NCI-H146 treated with DMSO at 0.1 percent for 48 hours (cell line): Measurements from ENCODE around the gene NR1D2.
"Not testable (repeated sequence)": the region's sequence is repeated elsewhere in the genome, so short reads cannot be mapped to it uniquely, and the experiment has no call there.

ENCODE experiments used
- DNase-seq: peaks from one replicate; lab custom pipeline; 2025; ENCODE audit not compliant: unreplicated experiment; lab: John Stamatoyannopoulos, UW

The NR1D2 gene

DNA sequence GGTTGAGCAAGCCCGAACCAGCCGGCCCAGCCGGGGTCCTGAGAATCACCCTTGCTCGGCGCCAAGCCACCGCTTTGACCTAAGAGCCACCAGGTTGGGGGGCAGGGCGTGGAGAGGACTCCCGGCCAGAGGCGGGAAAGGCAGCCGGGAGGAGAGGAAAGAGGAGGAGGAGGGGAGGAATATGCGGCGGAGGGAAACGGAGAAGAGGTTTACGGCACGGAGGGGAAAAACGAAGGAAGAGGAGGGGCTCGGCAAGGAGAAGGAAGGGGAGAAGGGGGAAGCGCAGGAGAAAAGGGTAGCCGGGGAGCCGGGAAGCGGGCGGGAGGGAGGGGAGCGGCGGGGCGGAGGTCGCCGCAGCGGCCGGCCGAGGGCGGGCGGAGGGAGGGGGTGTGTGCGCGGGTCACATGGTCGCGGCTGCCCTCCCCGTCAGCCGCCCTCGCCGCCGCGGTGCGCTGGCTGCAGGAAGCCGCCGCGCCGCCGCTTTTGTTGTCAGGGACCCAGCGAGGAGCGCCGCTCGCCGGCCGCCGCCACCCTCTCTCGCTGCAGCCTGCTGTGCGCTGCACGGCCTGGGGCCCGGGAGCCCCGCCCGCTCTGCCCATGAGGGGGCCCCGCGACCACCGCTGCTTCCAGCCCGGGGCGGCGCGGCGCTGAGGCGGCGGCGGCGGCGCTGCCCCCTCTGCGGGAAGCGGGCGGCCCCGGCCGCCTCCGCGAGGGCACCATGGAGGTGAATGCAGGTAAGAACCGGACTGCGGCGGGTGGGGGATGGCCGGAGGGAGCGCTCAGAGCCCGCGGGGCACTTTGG is at the start of gene NR1D2:
NR1D2 (plus strand) TSS at position 426 of the 802 bp plus-strand sequence; CDS start at position 719, 293 bp downstream.
- DNase-seq = peak; percentile 58

DNA sequence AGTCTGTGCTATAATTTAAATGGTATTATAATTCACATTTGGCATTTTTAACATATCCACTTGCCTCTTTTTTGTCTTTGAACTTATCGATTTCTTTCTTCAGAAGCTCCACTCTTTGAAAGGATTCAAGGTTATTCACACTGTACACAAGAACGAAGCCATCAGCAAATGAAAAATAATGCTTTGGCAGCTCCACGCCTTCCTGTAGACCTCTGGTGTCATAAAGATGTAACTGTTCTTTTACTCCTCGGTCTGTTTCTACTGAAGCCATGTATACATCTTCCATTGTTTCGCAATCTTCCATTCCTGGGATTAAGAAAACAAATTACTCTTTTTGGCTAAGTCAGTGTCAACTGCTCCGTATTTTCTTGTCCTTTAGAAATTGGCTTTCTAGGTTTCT is 44.3 kb upstream of the NR1D2 start:
- DNase-seq = no peak

DNA sequence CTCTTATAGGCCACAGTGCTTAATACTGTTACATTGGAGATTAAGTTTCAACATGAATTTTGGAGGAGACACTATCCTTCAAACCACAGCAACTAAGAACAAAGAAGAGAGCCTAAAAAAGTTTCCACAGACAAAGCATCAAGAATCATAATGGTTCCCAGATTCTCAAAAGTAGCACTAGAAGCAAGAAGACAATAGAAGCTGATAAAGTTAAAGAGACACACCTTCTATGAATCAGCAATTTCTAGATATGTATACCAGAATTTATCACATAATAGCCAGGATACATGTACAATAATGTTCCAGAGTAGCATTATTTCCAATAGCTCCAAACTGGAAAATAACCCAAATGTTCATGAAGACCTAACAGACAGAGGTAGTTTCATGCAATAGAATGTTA is 40.5 kb upstream of the NR1D2 start:
- no peak for DNase-seq

DNA sequence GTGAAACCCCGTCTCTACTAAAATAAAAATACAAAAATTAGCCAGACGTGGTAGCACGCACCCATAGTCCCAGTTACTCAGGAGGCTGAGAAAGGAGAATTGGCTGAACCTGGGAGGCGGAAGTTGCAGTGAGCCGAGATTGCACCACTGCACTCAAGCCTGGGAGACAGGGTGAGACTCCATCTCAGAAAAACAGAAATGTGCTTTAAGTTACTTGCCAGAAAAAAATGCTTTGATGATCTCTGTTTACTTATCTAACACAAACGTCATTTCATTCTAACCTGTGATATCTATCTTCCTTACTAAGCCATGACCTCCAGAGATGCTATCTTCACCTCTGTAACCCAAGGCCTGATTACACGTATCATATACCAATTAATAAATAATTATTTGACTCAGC is 35.7 kb upstream of the NR1D2 start:
- no peak for DNase-seq

DNA sequence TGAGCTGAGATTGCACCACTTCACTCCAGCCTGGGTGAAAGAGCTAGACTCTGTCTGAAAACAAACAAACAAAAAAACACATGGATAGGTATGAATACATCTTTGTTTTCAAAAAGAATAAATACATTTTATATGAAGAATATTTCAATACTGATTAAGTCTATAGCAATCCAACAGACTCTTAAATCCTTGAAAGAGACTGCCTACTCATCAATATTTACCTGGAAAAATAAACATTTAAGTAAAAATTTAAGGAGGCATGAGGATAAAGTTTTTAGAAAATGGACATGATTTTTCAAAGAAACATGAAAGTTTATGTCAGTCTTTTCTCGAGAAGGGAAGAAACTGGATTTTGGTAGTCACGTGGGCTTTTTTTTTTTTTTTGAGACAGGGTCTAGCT is 33.7 kb upstream of the NR1D2 start:
- no peak for DNase-seq

DNA sequence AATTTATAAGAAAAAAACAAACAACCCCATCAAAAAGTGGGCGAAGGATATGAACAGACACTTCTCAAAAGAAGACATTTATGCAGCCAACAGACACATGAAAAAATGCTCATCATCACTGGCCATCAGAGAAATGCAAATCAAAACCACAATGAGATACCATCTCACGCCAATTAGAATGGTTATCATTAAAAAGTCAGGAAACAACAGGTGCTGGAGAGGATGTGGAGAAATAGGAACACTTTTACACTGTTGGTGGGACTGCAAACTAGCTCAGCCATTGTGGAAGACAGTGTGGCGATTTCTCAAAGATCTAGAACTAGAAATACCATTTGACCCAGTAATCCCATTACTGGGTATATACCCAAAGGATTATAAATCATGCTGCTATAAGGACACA is 32.8 kb upstream of the NR1D2 start:
- DNase-seq = not testable (repeated sequence)

DNA sequence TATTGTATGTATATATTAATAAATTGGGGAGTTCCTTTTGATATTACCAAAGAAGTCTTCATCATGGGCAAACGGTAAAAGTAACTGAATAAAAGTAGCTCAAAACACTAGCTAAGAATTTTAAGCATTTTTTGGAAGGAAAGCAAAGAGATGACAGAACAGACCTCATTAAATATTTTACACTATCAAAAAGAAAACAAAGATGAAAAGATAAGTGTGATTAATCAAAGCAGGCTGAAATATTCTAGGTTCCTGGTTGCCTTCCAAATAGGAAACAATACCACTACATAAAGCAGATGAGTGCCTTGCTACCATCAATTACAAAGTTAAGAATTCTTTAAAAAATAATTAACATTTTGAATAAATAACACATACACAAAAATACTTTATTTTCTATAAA is 31.9 kb upstream of the NR1D2 start:
- no peak for DNase-seq

DNA sequence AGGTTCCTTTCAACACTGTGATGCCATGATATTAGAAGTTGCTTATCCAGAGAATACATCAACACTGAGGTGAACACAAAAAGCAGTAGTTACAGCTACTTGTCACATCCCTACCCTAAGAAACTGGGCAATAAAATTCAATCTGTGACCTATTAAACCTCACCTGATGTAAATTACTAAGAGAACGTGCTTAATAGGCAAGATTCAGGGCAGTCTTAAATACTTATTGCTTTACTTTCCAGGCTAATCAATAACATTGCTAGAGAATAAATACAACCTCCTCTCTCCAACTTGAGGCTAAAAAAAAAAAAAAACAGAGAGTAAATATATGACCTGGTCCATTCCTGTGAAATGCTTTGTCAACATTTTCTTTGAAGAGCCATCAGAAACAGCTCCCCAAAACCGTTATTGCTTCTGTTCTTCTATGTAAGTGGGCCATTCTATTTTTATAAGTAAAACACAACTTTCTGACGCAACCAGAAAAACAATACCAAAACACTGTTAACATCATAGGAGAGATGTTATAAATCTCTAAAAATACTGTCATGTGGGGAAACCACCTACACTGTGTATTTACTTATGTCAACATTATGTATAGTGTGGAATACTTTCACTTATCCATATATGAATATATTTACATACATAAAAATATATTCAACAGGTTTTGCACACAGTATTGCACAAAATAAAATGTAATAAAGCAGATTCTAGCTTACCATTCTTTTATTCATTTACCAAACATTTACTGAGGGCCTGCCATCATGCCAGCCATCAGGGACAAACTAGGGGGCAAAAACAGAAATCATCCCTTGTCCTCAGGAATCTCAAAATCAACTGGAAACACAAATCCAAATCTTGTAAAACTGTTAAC is 31.0 kb upstream of the NR1D2 start:
- DNase-seq = no peak

DNA sequence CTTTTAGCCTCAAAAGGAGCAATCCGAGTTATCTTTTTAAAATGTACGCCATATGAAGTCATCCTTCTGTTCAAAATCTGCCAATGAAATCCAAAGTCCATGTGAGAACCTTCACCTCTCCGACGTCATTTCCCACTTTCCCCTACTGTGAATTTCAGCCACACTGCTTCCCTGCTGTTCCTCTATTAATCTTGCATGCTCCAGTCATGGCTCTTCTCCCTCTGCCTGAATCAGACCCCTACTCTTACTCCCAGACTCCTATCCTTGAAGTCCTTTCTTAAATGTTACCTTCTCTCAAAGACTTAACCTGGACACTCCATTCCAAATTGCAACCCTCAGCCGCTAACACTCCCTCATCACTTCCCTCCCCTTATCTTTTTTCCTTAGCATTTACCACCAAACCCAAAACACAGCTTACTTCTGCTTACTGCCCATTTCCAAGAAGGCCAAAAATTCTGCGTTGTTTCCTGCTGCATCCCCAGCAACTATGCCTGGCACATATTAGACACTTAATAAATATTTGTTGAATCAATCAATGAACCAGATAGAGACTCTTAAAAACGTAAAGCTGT is 29.5 kb upstream of the NR1D2 start:
- peak; percentile 24 for DNase-seq

DNA sequence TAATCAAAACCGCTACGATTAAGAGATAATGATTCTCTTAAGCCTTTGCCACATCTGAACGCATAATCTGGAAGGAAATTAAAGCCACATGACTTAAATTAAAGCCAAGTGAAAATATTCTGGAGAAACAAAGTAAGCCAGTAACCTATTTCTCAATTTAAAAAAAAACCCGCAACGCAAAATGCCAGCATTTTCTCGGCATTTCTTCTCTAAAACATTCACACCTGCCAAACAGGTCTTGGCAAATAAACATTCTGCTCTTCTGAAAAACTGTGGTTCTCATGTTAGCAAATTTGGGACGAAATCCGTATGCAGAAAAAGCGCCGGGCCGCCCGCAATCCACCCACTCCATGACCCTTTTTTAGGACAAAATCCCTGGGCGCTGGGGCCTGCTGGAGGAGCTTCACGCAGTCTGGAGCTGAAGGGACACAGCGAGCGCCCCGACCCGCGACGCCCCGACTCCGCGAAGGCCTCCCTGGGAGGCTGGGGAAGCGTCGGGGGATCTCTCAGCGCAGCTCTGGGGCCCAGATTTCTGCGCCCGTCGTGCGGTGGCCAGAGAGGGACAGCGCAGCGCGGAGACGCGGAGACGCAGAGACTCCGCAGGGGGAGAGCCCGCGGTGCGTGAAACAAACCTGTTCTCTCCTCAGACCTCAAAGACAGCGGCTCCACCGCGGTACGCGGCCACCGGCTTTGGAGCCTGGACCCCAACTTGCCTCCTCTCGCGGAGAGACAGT is 28.8 kb upstream of the NR1D2 start:
- no peak for DNase-seq

DNA sequence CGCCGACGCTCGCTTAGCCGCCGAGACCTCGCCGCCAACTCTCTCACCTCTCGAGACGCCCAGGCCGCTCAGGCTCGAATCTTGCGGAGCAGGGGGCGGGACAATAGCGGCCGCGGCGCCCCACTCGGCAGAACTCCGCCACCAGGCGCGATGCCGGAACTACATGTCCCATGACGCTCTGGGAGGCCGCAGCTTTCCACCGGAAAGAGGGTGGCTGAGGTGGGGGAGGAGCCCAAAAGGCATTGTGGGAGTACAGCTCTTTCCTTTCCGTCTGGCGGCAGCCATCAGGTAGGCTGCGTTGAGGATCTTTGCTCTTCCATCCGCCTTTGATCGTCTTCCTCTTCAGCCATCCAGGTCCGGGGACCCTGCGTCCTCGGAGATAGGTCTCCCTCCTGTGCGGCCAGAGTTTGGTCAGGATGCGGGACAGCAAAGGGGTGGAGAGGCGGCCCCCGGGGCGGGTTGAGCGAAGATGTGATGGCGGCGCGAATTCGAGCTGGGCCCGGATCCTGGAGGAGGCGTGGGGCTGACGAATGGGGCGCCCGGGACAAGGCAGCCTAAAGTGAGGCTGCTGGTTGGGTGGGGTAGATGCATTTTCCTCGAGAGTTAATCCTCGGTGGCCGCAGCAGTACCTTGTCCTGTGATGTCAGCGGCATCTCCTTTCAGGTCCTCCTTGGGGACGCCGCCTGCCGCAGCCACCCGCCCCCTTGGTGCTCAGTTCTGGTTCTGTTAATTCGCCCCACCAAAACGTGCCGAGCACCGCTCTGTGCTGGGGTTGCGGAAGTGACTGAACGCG is 28.0 kb upstream of the NR1D2 start, which contains the start of the genes NKIRAS1 and RPL15:
NKIRAS1 (minus strand) TSS at position 105 of the 793 bp plus-strand sequence. CDS start 6,086 bp downstream, outside the sequence.
RPL15 (plus strand) TSS at position 247 of the 793 bp plus-strand sequence. CDS start 728 bp downstream, outside the sequence.
- peak; percentile 81 for DNase-seq

DNA sequence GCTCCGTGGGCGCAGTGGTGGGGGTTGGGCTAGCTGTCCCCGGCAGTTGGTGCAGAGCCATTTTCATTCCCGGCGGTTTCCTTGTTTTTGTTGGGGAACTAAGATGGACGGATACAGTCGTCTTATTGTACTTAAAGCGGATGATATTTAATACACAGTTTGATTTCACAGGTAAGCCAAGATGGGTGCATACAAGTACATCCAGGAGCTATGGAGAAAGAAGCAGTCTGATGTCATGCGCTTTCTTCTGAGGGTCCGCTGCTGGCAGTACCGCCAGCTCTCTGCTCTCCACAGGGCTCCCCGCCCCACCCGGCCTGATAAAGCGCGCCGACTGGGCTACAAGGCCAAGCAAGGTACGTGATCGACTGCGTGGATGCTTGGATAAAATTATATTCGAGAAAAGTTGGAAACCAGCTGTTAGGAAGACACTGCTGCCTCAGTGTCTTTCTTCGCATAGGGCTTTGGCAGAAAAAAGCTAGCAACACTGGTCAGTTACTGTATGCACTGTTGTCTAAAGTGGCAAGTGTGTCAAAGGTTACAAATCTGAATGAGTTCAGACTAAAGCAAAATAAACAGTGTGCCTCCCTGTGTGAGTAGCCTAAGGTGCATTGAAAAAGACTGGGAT is 27.3 kb upstream of the NR1D2 start:
- DNase-seq = peak; percentile 24

DNA sequence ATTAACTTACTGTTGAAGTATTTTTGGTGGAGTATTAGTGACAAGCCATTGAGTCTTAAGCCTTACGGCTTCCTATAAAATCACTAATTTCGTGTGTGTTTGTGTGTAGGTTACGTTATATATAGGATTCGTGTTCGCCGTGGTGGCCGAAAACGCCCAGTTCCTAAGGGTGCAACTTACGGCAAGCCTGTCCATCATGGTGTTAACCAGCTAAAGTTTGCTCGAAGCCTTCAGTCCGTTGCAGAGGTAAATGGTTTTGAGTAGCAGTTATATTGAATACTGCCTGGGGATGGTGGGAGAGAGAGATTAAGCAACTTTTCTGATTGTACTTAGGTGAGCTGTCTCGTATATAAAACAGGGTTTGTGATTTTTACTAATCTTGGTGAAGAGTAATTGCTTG is 26.8 kb upstream of the NR1D2 start:
- not testable (repeated sequence) for DNase-seq

DNA sequence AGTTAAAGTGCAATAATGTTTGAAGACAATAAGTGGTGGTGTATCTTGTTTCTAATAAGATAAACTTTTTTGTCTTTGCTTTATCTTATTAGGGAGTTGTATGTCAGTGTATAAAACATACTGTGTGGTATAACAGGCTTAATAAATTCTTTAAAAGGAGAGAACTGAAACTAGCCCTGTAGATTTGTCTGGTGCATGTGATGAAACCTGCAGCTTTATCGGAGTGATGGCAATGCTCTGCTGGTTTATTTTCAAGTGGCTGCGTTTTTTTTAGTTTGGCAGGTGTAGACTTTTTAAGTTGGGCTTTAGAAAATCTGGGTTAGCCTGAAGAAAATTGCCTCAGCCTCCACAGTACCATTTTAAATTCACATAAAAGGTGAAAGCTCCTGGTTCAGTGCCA is 25.5 kb upstream of the NR1D2 start:
- DNase-seq = no peak

DNA sequence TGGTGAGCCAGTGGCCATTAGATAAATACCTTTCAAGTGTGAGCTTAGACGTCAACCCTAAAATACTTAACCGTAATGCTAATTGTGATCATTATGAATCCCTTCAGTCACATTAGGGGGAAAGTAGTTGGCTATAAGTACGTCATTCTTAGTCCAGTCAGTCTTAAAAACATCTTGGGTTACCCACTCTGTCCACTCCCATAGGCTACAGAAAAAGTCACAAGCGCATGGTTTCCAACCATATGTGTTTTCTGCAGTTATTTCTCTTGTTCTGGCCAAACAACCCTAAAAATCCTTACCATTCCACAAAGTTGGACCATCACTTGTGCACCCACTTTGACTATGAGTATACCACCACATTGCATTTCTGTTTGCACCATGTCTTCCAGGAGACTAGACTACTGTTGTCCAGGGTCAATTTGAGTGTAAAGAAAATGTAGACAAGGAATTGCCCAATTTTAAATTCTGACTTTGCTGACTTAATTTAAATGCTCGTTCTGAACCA is 24.9 kb upstream of the NR1D2 start:
- no peak for DNase-seq

DNA sequence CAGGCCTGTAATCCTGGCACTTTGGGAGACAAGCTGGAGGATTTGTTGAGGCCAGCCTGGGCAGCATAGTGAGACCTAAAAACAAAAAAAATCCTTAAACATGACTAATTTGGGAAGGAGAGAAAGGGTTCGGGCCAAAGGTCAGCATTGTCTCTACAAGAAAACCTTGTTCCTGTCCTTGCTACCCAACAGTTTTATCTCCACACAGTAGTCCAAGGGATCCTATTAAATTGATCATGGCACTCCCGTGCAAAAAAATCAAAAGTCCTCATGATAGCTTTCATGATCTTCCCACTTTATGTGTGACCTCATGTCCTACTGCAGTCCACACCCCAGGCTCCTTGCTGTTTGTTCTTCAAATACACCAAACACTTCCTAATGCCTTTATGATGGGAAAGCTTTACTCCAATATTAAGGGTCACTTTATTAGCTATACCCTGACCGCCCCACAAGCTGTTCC is 24.0 kb upstream of the NR1D2 start:
- no peak for DNase-seq

DNA sequence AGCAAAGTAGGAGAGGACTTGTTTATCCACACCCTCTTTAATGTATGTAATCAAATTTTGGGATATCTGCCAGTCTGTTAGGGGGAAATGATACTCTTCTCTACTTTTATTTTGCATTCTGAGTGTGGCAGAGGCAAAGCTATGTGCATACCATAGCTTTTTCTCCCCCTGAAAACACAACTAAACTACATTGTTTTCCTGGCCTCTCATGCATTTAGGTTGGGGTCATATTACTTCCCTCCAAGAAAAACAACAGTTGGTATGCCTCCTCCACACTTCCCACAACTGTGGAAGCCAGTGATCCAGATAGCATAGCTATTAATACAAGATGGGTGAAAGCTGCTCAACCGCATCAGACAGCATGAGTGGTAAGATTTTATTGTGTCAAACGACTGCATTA is 21.3 kb upstream of the NR1D2 start:
- DNase-seq = no peak

DNA sequence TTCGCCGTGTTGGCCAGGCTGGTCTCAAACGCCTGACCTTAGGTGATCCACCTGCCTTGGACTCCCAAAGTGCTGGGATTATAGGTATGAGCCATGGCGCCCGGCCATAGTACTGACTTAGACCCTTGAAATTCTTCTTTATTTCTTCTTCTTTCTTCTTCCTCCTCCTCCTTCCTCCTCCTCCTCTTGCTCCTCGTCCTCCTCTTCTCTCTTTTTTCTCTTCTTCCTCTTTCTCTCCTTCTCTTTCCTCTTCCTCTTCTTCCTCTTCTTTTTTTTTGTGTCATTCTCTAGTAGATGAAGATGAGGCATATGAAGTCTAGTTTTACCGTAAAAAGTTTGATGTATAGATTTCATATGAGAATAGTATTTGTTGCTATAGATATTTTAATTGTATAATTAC is 18.8 kb upstream of the NR1D2 start:
- DNase-seq = no peak

DNA sequence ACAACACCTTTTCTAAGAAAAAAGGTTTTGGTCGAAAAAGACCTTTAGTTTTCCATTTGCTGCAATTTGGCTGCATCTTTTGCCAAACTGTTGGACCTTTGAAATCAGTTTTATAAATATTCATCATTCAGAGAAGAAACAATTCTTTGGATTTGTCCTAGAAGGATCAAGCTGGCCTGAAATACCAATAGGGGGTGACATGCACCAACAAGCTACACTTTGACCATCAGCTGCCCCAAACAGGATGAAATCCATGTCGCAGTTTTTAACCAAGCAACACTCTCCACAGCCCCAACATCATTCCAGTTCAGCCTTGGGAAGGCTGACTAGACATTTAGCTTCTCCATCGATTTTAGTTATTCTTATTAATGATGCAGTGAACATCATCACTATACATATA is 18.4 kb upstream of the NR1D2 start:
- no peak for DNase-seq
